GM10847 (cell line): Measurements from ENCODE around the gene CIAPIN1.
A peak's percentile ranks its signal among the peaks of the same experiment; 100 is the strongest.

Experiments used
- POLR2A ChIP-seq: IDR thresholded peaks from 2 replicates; pipeline ENCODE4 v1.6.1; 2011; ENCODE audit not compliant: insufficient read length; ENCODE audit errors: extremely low read depth

CIAPIN1 gene

DNA sequence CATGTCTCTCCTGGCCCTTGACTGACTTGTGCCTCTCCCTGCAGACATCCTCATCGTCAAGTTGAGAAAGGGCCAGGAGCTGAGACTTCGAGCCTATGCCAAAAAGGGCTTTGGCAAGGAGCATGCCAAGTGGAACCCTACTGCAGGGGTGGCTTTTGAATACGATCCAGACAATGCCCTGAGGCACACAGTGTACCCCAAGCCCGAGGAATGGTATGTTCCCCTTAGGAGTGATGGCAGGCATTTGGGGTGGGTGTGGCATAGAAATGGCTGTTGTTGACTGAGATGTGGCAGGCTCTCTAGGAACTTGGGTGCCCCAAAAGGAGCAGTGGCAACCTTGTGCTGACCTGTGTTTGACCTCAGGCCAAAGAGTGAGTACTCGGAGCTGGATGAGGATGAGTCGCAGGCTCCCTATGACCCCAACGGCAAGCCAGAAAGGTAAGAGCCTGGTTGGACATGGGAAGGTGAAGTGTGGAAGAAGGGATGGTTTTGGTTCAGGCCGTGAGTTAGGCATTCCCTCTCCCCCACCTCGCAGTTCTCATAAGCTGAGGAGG lies 22.8 kb upstream of the CIAPIN1 start:
- no peak for TF ChIP-seq POLR2A

DNA sequence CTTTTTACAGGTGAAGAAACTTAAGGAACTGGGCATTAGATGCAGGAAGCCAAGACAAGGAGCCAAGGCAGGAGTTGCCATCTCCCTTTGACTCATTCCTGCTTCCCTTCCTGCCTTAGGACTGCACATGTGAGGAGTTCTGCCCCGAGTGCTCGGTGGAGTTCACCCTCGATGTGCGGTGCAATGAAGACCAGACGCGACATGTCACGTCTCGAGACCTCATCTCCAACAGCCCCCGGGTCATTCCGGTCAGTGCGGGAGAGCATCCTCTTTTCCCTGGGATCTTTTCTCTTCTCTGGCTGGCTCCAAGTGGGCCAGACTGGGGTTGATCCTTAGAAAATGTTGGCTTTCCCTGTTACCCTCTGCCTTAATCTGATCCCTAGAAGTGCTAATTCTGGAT lies 21.9 kb upstream of the CIAPIN1 start:
- no peak for TF ChIP-seq POLR2A

DNA sequence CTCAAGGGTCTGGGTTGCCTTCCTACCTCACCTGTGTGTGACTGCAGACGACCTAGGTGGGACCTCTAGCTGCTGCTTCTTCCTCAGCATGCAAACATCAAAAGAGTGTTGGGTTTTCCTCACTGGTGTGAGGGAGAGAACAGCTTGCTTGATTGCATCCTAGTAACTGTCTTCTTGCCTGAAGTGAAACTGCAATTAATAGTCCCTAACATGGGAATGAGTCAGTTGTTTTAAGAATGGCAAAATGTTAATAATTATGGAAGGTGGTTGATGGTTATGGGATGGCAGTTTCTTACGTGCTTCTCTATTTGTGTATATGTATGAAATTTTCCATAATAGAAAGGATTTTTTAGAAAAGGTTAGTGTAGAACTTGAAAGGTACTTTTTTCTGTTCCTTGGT lies 21.2 kb upstream of the CIAPIN1 start:
- no peak for TF ChIP-seq POLR2A

DNA sequence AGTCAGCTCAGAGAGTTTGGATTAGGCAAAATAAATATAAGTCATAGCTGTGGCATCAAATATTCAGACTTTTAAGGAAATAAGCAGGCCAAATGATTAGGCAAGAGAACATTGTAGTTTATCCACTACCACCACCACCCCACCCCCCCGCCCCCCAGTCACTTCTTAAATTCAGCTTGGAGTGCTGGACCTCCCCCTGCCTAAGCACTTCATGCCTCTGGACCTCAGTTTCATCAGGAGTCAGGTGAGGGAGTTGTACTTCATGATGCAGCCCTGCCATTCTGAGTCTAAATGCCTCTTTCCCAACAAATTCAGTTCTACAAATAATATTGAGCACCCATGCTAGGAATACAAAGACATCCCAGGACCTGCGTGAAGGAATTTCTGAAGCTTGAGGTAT lies 17.3 kb upstream of the CIAPIN1 start:
- TF ChIP-seq POLR2A = no peak

DNA sequence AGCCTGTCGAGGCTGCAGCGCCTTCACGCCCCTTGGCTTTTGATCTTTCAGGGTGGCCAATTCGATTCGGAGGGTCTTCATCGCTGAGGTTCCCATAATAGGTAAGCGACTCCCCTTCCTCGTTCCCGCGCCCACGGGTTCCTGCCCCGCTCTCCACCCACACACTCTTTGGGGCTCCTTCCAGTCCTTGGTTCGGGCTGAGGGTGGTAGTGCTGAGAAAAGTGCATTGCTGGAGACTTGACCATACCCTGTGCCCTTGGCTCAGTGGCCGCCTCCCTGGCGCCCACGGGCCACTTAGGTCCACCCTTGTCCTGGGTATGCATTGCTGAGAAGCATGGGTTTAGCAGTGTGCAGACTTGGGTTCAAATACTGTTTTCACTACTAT lies 15.8 kb upstream of the CIAPIN1 start:
- no peak for TF ChIP-seq POLR2A

DNA sequence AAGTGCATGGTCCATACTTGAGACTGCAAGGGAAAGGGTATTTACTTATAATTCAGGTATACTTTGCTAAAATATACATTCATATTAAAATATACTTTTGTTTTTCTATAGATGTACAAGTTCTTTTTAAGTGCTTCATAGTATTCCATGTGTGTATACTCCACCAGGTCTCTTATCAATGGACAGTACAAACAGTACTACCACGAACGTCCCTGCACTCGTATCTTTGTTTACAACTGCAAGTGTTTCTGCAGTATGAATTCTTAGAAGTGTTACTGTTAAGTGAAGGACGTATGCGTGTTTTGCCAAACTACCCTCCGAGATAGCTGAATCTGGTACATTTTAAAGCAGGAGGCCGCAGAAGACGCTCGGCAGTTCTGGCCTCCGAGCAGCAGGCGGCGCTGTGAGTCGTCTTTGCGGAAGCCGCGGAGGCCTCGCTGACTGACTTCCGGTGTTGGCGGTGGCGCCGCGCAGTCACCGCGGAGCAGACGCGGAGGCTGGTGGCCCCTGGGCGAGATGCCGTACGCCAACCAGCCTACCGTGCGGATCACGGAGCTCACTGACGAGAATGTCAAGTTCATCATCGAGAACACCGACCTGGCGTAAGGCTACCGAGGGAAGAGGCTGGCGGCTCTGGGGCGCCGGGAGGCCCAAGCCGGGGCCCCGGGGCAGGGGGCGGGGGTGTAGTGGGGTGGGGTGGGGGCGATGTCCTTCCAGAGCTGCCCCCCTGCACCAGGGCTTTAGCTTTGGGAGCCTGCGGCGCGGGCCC lies 15.2 kb upstream of the CIAPIN1 start, which contains the start of gene POLR2C:
Gene POLR2C, plus strand, starts transcription at position 471 of the 769 bp plus-strand sequence. Its CDS starts 46 bp downstream, at position 517.
- TF ChIP-seq POLR2A = peak; percentile 98

DNA sequence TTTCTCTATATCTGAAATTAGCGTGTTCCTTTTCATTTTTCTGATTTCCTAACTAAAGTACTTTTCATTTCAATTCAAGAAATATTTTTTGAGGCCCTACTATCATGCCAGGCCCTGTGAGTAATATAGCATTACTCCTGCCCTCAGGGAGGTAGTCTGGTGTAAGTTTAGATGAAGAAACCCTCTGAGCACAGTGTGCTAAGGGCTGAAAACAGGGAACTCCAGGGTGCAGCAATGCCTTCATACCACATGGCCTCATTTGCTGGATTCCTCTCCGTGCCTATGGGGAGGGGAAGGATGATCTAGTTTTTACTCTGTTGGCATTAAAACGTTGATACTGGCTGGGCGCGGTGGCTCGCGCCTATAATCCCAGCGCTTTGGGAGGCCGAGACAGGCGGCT lies 4.8 kb upstream of the CIAPIN1 start:
- no peak for TF ChIP-seq POLR2A

DNA sequence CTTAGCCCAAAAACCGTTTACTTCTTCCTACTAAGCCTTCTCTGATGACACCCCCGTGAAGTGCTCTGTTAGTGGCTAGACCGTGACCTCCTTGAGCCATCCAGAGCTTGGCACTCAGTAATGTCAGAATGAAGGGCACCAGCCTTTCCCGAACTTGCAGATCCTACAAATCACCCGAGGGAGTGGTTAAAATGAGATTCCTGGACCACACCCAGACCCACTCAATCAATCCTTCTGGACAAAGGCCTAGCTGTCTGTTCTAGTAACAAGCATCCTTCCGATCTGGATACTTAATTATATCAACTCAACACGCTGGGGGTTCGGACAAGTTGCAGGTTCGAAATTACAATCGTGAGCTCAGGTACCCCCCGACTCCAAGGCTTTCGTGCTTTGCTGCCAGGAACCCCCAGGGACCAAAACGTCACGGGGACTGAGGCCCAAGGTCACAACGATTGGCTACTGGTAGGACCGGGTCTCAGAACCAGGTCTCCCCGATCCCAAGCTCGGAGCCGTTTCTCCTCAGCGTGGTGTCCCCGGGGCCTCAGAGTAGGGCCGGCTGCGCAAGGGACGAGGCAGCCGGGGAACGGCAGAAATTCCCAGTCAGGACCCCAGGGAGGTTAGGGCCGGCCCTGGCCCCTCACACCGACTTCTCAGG lies 527 bp downstream of the CIAPIN1 start:
- no peak for TF ChIP-seq POLR2A

DNA sequence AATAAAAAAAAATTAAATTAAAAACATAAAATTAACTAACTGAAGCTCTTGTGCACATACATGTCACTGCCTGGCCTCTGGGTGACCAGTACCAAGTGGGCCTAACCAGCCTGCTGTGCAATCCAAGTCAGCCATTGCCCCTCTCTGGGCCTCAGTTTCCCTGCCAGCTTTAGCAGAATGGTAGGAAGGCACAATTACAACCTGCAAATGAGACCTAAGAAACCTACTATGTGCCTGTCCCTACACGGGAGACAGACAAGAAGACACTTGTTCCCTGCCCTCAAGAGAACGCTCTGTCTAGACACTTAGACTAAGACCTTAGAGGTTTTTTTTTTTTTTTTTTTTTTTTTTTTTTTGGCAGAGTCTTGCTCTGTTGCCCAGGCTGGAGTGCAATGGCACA lies 1.7 kb downstream of the CIAPIN1 start:
- no peak for TF ChIP-seq POLR2A

DNA sequence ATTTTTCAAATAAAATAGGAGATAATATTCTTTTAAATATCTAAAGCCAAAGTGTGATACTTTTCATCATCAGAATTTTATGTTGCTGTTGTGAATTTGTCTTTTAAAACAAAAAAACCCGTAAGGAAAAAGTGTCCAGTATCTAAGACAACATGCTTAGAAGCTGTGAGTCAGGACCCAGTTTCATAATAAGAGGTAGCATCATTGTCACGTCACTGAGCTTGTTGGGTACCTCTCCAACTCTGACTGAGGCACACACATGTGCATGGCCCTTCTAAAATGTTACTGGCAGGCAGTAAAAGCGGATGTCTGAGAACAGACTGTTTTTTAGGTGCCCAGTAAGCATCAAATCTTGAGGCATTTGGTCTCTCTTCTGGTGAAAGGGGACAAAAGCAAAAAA lies 2.5 kb downstream of the CIAPIN1 start:
- no peak for TF ChIP-seq POLR2A

DNA sequence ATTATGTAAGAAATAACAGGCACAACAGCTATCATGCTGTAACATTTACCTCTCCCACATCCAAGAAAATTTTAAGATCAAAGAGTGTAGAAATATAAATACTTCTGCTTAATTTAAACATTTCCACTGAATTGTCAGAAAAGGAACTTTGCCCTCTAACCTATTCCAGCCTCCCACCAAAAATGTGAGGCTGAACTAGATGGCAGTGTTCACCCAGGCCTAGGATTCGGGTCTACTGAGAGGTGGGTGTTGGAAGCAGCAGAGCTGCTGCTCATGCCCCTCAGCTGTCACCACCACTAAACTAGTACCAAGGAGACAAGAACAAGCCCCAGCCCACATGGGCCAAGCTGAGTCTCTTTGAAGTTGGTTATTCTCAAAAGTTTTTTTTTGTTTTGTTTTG lies 11.3 kb downstream of the CIAPIN1 start:
- TF ChIP-seq POLR2A = no peak

DNA sequence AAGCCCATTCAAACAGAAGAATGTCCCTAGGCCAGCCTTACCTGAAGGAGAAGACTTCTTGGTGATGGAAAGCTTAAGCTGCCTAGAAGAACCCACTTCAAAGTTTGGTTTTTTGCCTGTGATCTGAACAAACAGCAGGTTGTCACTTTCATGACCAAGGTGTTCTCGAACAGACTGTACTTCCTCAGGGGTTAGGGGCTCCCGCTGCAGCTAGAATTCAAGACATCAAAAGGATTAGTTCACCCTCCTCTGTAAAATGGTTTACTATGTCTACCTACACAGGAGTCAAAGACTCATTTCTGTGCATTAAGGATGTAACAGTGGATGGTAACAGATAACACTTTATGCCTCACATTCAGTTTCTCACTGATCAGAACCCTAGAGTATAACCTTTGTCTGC lies 13.2 kb downstream of the CIAPIN1 start:
- no peak for TF ChIP-seq POLR2A

DNA sequence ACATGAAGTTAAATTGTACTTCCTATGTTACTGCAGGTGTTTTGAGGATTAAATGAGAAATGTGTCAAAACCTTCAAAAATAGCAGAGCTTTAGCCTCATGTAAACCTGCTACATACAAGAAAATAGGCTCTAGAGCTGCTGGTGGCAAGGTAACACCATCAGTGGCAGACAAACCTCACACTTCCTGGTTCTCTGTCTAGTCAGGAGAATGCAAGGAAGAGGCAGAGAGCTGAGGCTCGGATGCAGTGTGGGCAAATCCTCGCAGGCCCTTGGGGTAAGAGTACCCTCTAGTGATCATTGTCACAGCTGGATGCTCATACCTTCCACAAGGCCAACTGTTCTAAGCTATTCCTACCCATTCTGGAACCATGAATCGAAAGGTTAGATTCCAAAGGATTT lies 14.2 kb downstream of the CIAPIN1 start:
- no peak for TF ChIP-seq POLR2A

DNA sequence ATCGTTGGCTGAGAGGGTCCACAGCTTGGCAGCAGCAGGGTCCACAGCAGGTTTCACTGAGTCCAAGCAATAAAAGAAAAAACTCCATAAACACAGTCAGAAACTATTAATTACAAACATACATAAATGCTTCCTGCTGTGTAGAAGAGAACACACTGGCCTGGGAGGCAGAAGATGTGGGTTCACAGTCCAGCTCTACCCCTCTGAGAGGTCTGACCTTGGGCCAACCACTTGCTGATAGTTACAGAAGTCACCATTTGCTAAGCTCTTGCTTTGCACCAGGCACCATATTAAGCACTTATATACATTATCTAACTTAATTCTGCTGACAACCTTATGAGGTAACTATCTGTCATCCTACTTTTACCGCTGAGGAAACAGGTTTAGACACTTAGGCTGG lies 14.7 kb downstream of the CIAPIN1 start:
- no peak for TF ChIP-seq POLR2A

DNA sequence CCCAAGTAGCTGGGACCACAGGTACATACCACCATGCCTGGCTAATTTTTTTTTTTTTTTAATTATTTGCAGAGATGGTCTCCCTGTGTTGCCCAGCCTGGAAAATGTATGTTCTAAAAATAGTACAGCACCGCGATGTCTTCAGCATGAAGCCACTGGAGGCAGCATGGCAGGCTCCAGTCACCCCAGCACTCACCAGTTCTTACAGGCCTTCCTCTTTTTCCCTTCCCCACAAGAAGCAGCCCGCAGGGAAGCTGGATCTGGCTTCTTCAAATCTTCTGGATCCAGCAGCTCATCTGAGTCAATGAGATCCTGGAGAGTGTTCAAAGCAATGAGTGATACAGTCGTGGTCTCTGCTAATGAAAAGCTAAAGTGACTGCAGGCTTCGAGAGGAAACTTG lies 16.2 kb downstream of the CIAPIN1 start:
- TF ChIP-seq POLR2A = no peak

DNA sequence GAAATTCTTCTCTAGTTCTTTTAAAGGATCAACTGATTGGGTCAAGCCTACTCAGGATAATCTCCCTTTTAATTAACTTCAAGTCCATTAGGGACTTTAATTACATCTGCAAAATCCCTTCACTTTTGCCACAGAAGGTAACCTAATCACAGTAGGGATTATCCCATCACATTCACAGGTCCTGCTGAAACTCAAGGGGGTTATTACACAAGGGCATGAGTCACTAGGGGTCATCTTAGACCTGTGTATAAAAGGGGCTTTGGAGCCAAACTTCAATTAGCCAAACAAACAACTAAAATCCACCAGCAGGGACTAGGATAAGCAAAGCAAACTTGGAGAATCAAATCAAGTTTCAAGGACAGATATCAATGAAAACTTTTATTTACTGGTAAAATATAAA lies 19.4 kb downstream of the CIAPIN1 start:
- no peak for TF ChIP-seq POLR2A
